PC-3 (cell line): ENCODE results near the gene CADPS2. TPM values are rescaled to one million over a fixed set of nuclear protein-coding genes. Genes with fewer than 3 reads are reported as not detected.

Experiments used
- ATAC-seq: fragments of 200-7000 bp; cut with Tn5 transposase; 2 replicates; pipeline ENCODE4 v1.9.1; 2020; ENCODE audit warnings: mild to moderate bottlenecking, moderate library complexity
- BruUV-seq: library from RNA; stranded (reverse); fragments of 400-500 nt; replicated peaks from 2 replicates; lab custom pipeline; 2021; lab: Mats Ljungman, UMichigan
- CTCF ChIA-PET: fragments of 300-600 bp; sonication (Branson Sonifier 250); formaldehyde crosslinking; loops from one replicate; lab custom pipeline; 2022; ENCODE audit warnings: antibody characterized with exemption; lab: Charles Lee
- POLR2A ChIA-PET: fragments of 300-600 bp; sonication (Branson Sonifier 250); formaldehyde crosslinking; loops from one replicate; lab custom pipeline; 2022; ENCODE audit warnings: antibody characterized with exemption; ENCODE audit not compliant: unreplicated experiment; lab: Charles Lee
- DNase-seq: peaks from one replicate; pipeline ENCODE4 v3.0.0-alpha.2; 2015
- H2AFZ ChIP-seq: fragments of 300-600 bp; sonication (generic); 2 replicates; pipeline ENCODE4 v1.6.0; 2016; ENCODE audit warnings: antibody characterized with exemption, low read length
- H3F3A ChIP-seq: fragments of 300-600 bp; sonication (generic); one replicate; pipeline ENCODE4 v1.6.0; 2017; ENCODE audit warnings: antibody characterized with exemption, low read length, control low read depth, mild to moderate bottlenecking; ENCODE audit not compliant: unreplicated experiment
- H3K27ac ChIP-seq: fragments of 300-600 bp; sonication (generic); 2 replicates; pipeline ENCODE4 v1.5.1; 2016; ENCODE audit warnings: mild to moderate bottlenecking, low read length
- H3K27me3 ChIP-seq: fragments of 300-600 bp; sonication (generic); 2 replicates; pipeline ENCODE4 v1.6.1; 2016; ENCODE audit warnings: low read length, mixed read lengths
- H3K36me3 ChIP-seq: fragments of 300-600 bp; sonication (generic); 2 replicates; pipeline ENCODE4 v1.6.1; 2016; ENCODE audit warnings: low read depth, mixed run types, low read length, mixed read lengths
- H3K4me1 ChIP-seq: fragments of 300-600 bp; sonication (generic); 2 replicates; pipeline ENCODE4 v1.5.1; 2016; ENCODE audit warnings: low read length; ENCODE audit not compliant: insufficient read depth
- H3K4me2 ChIP-seq: fragments of 300-600 bp; sonication (generic); 2 replicates; pipeline ENCODE4 v1.6.0; 2016; ENCODE audit warnings: low read length
- H3K4me3 ChIP-seq: fragments of 300-600 bp; sonication (generic); 2 replicates; pipeline ENCODE4 v1.5.1; 2016; ENCODE audit warnings: mild to moderate bottlenecking, low read length, mixed read lengths
- H3K79me2 ChIP-seq: fragments of 300-600 bp; sonication (generic); 2 replicates; pipeline ENCODE4 v1.6.1; 2017; ENCODE audit warnings: low read length, mixed read lengths
- H3K9ac ChIP-seq: fragments of 300-600 bp; sonication (generic); 2 replicates; pipeline ENCODE4 v1.6.0; 2016; ENCODE audit warnings: mild to moderate bottlenecking, low read length
- H3K9me2 ChIP-seq: fragments of 300-600 bp; sonication (generic); replicated peaks from 2 replicates; pipeline ENCODE4 v1.6.1; 2016; ENCODE audit warnings: mixed run types, low read length, mixed read lengths
- H3K9me3 ChIP-seq: fragments of 300-600 bp; sonication (generic); 2 replicates; pipeline ENCODE4 v1.6.1; 2016; ENCODE audit warnings: low read length, mixed read lengths
- H4K20me1 ChIP-seq: fragments of 300-600 bp; sonication (generic); 2 replicates; pipeline ENCODE4 v1.6.1; 2016; ENCODE audit warnings: low read length, mixed read lengths
- EZH2 ChIP-seq: fragments of 300-600 bp; sonication (generic); IDR thresholded peaks from one replicate; pipeline ENCODE4 v1.6.1; 2017; ENCODE audit warnings: antibody characterized with exemption, mild to moderate bottlenecking, low read length; ENCODE audit not compliant: unreplicated experiment
- EZH2phosphoT487 ChIP-seq: fragments of 300-600 bp; sonication (generic); IDR thresholded peaks from 2 replicates; pipeline ENCODE4 v1.6.1; 2018; ENCODE audit warnings: mild to moderate bottlenecking, antibody characterized with exemption, low read length, borderline replicate concordance
- intact Hi-C: fragments of 100-400 bp; cut with micrococcal nuclease; formaldehyde crosslinking; loops from 2 replicates; pipeline ENCODE4 v1.9.0; 2023
- total RNA-seq: library from RNA; depleted of rRNA; stranded (reverse); fragments of >200 nt; gene quantifications from 2 replicates; pipeline ENCODE4 v1.2.3, GENCODE V29; 2014
- TF ChIP-seq, protein P1 (sequence below): fragments of 300-600 bp; sonication (generic); conservative IDR thresholded peaks from 2 replicates; pipeline ENCODE4 v1.5.1; 2017; ENCODE audit warnings: antibody characterized with exemption, low read depth, mild to moderate bottlenecking, low read length

Gene CADPS2
- total RNA-seq, 1 experiment from 2014 or later: 9.4 TPM

DNA sequence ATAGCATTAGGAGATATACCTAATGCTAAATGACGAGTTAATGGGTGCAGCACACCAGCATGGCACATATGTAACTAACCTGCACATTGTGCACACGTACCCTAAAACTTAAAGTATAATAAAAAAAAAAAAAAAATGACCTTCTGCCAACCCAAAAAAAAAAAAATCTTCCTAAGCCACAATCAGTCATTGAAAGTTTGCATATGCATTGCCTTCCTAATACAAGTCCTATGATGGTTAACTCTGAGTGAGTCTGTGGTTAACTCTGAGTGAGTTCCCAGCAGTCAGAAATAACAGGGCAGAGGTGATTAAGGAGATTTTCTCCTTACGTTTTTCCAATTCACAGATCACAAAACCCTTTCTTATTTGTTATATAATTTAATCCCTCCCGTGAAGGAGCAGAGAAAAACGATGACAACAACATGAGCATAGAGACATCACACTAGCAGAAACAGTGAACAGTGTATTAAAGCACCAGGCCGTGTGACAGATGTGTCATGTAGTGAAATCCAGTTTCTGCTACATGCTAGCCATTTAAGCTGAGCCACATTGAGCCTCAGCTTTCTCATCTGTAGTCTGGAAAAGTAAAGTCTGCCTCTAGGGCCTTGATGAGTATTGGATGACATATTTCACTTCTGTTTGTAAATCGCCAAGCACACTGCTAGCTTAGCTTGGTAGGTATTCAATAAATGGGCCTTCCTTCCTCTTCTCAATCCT, 176.2 kb downstream of the CADPS2 start:
- no peak for TF ChIP-seq EZH2phosphoT487
- TF ChIP-seq, protein P1, sequence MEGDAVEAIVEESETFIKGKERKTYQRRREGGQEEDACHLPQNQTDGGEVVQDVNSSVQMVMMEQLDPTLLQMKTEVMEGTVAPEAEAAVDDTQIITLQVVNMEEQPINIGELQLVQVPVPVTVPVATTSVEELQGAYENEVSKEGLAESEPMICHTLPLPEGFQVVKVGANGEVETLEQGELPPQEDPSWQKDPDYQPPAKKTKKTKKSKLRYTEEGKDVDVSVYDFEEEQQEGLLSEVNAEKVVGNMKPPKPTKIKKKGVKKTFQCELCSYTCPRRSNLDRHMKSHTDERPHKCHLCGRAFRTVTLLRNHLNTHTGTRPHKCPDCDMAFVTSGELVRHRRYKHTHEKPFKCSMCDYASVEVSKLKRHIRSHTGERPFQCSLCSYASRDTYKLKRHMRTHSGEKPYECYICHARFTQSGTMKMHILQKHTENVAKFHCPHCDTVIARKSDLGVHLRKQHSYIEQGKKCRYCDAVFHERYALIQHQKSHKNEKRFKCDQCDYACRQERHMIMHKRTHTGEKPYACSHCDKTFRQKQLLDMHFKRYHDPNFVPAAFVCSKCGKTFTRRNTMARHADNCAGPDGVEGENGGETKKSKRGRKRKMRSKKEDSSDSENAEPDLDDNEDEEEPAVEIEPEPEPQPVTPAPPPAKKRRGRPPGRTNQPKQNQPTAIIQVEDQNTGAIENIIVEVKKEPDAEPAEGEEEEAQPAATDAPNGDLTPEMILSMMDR: no peak
- TF ChIP-seq EZH2: no peak
- intact Hi-C loops: no loop called here
- Histone ChIP-seq H3K4me1 (no peaks in the 10 kb centered on the region), H3F3A (no peaks in the 10 kb centered on the region), H3K9me3 (no peaks in the 10 kb centered on the region), H3K27me3 (no peaks in the 10 kb centered on the region), H3K4me2 (no peak overlapping the region), H3K36me3 (no peaks in the 10 kb centered on the region), H3K79me2 (no peaks in the 10 kb centered on the region), H3K9me2 (no peaks in the 10 kb centered on the region), H2AFZ (no peak overlapping the region), H4K20me1 (no peaks in the 10 kb centered on the region), H3K27ac (no peak overlapping the region), H3K4me3 (no peak overlapping the region), H3K9ac (no peak overlapping the region)
- BruUV-seq: no TSS peak
- CTCF ChIA-PET: no interaction called here
- ATAC-seq (no peak), DNase-seq (no peak)
- POLR2A ChIA-PET: no interaction called here

DNA sequence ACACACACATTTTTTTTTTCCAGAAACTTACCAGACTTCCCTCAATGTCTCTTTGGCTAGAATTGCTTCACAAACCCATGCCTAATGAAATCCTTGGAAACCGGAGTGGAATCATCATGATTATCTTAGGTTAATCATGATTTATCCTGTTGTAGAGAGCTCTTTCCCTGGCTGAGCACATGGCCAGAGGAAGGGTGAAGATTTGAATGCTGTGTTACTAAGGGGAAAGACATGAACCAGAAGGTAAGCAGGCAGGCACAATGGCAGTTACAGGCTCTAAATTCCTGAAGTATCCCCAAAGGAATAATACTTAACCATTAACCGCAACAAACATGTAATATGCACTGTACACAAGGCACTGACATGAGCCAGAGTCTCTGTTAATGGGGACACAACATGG, 179.4 kb downstream of the CADPS2 start:
- CTCF ChIA-PET: no interaction called here
- no TSS peak for BruUV-seq
- ATAC-seq: no peak
- no peak overlapping the region for H3K9ac ChIP-seq
- no peak overlapping the region for H2AFZ ChIP-seq
- DNase-seq: no peak
- POLR2A ChIA-PET: no interaction called here
- H3K4me3 ChIP-seq: no peak overlapping the region
- intact Hi-C loops: no loop called here
- no peak overlapping the region for H3K4me2 ChIP-seq
- H3K27ac ChIP-seq: no peak overlapping the region
- H3F3A ChIP-seq: no peaks in the 10 kb centered on the region
- H3K4me1 ChIP-seq: no peaks in the 10 kb centered on the region
- H4K20me1 ChIP-seq: no peaks in the 10 kb centered on the region
- TF ChIP-seq EZH2phosphoT487 (no peak), EZH2 (no peak)
- TF ChIP-seq, protein P1: no peak
- H3K79me2 ChIP-seq: no peaks in the 10 kb centered on the region
- H3K27me3 ChIP-seq: no peaks in the 10 kb centered on the region
- H3K36me3 ChIP-seq: no peaks in the 10 kb centered on the region
- H3K9me3 ChIP-seq: no peaks in the 10 kb centered on the region
- H3K9me2 ChIP-seq: no peaks in the 10 kb centered on the region

DNA sequence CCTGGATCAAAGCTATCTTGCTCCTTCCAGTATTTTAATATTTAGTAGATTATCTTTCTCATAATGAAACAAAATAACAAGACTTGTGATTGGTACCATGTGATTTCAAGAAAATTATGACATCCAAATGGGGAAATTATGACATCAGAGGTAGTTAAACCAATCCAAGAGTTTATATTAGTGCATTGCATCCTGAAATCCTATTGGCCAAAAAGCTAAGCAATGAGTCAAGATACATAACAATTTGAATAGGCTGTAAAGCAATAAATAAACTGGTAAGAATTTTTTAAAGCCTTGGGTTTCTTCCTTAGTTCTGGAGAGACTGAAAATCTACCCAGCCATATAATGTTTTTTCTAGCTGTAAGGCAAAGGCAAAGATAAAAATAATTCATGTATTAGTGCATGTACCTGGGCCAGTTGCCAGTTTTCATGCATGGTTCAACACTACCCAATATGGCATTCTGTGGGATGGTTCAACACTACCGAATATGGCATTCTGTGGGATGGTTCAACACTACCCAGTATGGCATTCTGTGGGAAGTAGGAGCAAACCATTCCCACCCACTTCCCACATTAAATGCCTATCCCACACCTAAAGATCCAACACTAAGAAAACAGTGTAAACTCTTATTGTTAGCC, 183.3 kb downstream of the CADPS2 start, which contains the start of gene RNF148:
Gene RNF148, minus strand, starts transcription at position 51 of the 639 bp plus-strand sequence. CDS start 172 bp downstream, outside the sequence.
- Histone ChIP-seq H3K9me2 (no peaks in the 10 kb centered on the region), H3F3A (no peaks in the 10 kb centered on the region), H3K27me3 (no peaks in the 10 kb centered on the region), H3K27ac (no peak within 1 kb of the TSS), H3K9ac (no peak within 1 kb of the TSS), H4K20me1 (no peaks in the 10 kb centered on the region), H3K4me3 (no peak within 1 kb of the TSS), H3K36me3 (no peaks in the 10 kb centered on the region), H3K4me2 (no peak within 1 kb of the TSS), H3K4me1 (no peaks in the 10 kb centered on the region), H3K9me3 (no peaks in the 10 kb centered on the region), H2AFZ (no peak within 1 kb of the TSS), H3K79me2 (no peaks in the 10 kb centered on the region)
- TF ChIP-seq EZH2: no peak
- TF ChIP-seq EZH2phosphoT487: no peak
- TF ChIP-seq, protein P1: no peak
- BruUV-seq: no TSS peak
- ATAC-seq (no peak), DNase-seq (no peak)
- ChIA-PET CTCF (no interaction called here), POLR2A (no interaction called here)
- intact Hi-C loops: no loop called here
